ENCODE data around the gene MCTP1.

MCTP1 gene

DNA sequence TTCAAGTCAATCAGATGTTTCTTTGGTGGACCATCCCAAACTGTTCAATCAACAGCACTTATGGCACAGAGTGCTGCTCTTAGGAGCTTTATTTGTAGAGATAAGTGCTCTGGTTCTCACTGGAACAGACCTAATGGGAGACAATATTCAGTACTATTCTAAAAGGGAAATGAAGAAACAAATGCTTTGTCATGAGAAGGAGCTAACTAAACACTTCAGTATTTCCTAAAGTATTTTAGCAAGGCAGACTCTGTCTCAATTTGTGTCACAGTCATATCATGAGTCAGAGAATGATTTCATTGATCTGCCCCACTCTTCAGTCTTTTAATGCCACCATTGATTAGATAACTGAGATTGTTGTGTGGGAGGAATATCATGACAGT, 491.1 kb downstream of the MCTP1 start:
- no peak for FAIRE-seq

DNA sequence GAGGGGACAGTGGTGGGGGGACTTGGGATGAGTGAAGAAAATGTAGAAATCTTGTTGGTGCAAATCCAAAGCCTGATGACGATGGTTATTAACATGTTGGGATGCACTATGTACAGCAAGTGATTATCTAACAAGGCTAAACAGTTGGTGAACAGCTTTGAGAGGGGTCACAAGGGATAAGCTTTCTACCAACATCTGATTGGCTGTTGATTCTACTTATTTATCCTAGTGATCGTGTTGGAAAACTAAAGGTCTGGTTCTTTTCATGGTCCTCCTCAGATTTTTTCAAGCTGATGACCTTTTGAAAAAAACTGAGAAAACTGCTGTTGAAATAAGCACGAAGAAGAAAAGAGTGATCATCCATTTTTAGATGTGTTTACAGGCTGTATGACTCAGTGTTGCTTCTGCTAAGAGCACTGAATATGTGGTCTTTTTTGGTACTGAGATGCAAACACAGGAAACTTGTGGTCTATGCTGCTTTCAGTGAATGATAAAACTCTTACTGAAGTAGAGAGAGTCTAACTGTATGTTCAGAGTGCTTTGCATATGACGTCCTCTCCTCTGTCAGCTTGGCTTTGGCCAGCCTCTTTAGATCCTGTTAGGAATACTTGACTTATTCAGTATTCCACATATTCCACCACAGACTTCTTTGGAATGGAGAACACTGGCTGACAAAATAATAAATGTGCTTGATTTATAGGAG, 491.6 kb downstream of the MCTP1 start:
- no peak for FAIRE-seq

DNA sequence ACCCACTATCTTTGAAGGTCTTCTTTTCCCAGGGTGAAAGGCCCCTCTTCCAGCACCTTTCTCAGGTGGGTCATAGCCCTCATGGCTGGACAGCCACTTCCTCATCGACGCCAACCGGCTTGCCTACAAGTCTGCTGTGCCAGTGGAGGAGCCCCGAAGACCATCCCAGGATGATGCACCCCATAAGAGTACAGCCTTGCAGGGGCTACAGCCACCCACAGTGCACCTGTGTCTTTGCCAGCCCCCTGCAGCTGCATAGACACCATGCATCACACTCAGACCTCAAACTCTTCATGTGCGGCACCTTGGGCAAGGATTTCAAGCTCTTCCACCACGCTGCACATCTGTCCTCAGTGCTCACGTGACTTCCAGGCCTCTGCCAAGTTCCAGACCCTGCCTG, 493.1 kb downstream of the MCTP1 start:
- no peak for FAIRE-seq

DNA sequence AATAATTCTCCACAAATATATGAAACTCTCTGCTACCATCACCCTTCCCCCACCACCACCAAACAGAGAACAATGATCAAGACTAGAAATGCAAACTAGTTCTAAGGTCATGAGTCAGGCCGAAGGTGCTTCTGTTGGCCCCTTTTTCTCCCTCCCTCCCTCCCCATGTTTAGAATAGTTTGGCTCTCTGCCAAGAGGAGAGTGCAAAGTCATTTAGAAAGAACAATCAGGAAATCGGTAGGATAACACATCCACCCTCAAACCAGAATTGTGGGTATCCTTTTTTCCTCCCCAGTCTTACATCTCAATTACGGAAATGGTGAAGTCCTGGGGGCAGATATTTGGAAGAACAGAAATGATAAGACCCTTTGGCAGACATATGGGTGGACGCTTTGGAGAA, 496.4 kb downstream of the MCTP1 start:
- no peak for FAIRE-seq

DNA sequence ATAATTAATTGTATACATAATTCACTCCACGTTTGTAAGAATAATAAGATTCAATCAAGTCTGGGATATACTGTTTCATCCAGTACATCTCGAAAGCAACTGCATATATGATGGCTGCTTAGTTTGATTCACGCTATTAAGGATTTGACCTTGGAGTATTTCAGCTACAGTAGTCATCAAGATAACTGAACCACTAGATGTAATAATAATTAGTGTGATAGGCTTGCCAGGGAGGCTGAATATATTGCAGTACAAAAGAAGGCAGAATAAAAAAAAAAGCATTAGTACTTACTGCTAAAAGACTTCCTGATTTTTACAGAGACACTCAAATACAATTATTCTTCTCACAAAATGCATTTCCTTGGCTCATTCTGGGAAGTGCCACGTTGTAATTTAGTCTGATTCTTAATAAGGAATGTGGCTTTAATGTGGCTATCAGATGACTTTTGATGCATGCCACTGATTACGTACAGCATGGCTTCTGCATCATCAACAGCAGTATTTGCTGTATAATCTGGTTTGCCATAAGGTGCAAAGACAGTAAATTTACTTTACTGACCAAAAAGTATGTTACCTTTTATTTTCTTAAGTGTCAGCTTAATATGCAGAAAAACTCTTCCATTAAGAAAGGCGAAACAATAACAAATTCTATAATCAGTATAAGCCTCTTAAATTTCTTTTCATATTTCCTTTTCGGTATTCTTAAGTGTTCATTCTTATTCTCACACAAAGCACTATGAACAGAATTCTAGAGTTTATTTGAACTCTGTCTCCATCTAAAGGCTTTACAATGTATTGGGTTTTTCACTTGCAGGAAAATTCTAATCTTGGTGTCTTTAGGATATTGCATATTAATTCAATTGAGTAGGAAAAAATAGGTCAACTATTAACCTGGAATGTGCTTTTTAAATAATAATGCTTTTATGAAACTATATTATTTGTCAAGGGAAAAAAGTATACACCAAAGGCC, 500.1 kb downstream of the MCTP1 start:
- FAIRE-seq = peak; percentile 82

DNA sequence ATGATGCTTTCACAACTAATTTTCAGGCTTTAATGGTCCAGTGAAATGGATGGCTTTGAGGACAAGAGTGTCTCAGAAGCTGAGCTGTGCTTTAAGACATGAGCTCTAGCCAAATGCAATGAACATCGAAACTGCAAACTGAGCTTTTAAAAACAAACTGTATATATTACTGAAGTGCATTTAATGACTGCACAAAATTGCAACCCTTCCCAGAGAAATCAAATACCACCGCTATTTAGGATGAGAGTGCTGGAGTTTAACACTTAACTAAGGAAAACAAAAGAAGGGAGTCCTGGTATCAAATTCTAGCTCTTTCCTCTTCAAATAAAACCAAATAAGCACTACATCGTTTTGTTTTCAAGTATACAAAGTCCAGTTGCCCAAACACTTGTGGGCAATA, 502.5 kb downstream of the MCTP1 start:
- no peak for FAIRE-seq

DNA sequence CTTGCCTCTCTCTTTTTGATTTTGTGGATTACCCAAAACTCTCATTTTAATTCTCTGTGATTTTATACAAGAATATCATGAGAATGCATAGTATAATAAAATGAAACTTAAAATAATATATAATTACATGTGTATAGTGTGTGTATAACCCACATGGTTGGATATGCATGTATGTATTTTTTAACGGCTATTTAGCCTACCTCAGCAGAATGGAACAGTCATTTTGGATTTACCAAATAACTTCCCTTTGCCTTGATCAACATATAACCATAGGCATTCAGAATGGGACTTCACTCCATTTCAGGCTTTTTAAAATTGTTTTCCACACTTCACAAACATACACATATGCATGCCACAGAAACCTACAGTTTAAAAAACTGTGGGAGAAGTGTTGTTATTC, 505.2 kb downstream of the MCTP1 start:
- no peak for FAIRE-seq

DNA sequence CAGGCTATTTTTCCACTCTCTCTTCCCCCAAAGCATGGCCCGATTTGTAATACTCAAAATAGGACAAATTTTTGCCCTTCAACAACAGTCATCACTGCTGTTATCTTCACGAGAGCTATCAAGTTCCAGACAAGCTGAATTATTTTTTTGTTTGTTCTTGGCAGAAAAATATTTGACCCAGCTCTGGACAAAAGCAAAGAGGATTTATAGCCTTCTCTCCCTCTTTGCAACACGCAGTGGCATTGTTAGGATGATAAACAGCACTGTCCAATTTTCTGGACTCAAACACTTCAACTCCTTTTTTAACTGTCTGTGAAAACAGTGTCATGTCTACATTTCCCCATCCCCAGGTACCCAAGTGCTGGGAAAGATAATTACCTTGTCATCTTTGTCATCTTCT, 506.2 kb downstream of the MCTP1 start:
- FAIRE-seq = no peak

DNA sequence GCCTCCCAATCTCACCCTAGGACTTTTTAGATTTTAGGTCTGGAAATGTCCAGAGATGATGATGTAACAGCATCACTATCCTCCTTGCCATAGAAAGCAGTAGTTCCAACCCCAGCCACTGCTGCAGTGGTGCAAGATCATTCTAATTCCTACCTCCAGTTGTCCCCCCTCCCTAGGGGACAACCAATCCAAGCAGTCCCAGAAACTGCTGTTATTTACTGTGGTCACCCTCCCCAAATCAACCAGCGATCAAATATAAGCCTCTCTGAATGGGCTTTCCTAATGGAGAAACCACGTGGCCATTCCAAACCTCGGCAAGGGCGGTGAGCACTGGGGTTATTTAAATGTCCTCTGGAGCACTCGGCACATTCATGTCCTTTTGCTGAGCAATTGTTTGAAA, 506.6 kb downstream of the MCTP1 start:
- no peak for FAIRE-seq

DNA sequence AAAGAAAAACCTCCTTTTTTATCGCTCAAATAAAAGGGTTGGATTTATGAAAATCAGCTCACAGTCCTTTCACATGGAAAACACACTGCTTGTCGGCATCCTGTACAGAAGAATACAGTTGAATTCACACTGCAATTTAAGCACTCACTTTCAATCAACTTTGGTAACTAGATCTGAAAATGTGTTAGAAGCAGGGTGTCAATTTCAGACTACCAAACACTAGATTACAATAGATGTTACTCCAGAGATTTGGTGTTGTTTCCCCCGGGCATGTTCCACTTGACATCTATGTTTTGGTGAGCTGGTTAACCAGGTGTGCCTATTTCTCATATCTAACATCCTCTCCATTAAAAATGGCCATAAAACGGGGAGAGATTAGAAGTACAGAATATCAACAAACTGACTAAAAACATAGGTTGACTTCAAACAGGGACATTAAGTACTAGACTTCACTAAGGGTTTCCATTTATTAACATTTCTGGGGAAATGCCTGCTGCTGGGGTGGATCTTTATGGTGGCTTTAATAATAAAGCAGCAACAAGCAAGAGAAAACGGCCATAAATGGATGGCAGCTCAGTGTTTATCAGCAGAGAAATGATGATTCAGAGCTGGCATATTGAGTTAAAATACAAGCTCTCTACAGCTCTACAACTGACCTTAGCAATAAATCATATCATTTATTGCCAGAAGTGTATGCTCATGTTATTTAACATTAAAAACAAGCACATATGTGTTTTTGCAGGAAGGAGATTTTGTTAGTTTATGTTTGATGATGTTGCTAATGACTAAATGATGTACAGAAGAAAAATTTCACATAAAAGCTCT, 507.6 kb downstream of the MCTP1 start:
- no peak for FAIRE-seq

DNA sequence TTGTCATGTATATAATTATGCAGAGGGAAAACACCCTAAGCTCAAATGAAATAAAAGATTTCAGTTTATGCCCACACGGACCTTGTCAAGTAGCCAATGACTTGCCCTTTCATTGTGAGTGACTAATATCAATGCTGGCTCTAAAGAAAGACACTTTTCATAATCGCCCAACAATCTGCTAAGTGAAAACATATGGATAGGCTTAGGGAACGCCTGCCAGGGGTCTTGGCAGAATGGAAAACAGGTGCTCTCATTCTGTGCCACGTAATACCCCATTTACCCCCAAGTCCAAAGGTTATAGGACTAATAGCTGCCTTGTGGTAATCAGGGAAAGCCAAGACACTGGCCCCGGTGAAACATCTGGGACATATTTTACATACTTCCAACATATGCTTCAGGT, 508.7 kb downstream of the MCTP1 start:
- FAIRE-seq = no peak

DNA sequence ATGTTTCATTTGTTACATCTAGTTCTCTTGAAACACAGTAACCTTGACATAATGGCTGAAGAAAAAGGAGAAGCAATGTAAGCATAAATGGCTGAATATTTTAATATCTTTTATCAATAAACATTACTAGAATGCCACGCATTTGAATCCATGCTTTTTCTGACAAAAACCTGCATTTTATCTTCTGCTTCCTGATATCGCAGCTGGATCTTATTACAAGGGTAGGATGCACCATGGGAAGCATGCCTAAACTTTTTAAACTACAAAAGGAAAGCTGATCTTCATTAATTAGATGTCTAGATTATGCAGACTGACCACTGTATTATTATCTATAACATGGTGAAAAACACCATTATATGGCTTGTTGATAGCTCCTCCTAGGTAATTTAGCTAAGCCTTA, 509.8 kb downstream of the MCTP1 start:
- no peak for FAIRE-seq

DNA sequence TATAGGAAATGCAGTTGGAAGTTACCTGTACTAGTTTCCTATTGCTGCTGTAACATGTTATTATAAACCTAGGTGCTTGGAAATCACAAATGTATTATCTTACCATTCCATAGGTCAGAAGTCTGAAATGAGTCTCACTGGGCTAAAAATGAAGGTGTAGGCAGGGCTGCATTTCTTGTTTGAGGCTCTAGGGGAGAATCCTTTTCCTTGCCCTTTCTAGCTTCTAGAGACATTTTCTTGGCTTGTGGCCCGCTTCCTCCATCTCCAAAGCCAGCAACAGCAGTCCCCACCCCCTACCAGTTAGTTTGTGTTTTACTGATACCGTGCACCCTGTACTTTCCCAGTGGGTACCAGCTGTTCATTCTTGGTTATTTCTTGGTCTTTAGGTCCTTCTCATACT, 513.2 kb downstream of the MCTP1 start:
- no peak for FAIRE-seq

DNA sequence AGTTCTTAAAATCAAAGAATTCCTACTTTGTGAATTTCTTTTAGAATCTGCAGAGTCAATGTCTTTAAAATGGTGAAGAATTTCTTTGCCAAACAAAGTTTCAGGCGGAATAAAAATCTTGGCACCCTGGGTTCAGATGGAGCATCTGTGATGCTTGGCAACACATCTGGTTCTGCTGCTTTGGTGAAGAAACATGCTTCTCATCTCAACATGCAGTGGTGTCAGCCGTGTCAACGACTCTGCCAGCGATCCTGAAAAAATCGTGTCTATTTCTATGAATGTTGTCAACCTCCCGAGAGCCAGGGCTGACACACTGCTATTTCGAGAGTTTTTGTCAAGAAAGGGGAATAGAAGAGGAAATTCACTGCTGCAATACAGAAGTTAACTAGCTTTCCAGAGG, 514.9 kb downstream of the MCTP1 start:
- no peak for FAIRE-seq

DNA sequence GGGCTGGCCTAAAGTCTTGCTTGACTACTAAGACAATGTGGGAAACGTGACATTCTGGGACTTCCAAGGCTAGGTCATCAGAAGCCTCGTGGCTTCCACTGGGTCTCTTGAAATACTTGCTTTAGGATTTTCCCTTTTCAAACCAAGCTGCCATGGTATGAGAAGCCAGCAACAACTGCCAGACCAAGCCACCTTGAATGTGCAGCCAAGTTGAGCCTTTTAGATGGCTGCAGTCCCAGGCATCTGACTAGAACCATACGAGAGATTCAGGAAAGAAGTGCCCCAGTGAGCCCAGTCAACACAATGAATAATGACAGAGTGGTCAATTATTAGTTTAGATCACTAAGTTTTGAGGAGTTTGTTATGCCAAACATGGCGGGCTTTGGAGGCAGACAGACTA, 523.1 kb downstream of the MCTP1 start:
- no peak for FAIRE-seq

DNA sequence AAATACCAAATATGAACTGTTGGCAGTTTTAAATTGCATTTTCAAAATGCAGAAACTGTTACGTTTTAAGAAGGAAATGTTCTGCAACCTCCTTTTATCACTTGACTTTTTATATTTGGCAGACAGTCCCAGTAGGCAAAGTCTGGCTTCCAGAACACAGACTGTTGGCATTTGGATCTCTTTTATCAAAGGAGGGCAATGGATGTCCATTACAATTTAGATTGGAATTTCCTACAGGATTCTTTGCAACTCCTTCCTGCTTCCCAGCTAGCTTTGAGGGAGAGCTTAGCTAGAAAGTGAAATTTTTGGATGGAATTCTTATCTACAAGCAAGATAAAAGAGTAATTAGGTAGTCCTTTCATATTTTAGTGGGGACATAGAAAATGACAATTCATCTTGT, 523.8 kb downstream of the MCTP1 start:
- no peak for FAIRE-seq

DNA sequence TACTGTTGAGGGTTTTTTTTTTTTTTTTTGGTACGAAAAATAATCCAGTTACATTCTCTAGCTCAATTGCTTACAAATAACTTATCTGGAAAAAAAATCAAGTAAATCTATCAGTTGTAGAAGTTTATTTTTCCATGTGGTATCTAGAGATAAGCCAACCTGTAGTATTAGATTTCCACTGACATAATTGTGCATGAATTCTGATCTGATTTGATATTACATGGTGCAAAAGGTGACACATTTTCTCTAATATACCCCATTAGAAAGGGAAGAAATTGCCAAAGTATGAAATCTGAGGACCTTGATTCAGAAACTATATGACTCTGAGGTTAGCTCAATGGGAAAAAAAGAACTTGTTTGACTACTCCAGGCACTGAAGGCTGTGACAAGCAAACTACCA, 524.9 kb downstream of the MCTP1 start:
- FAIRE-seq = no peak

DNA sequence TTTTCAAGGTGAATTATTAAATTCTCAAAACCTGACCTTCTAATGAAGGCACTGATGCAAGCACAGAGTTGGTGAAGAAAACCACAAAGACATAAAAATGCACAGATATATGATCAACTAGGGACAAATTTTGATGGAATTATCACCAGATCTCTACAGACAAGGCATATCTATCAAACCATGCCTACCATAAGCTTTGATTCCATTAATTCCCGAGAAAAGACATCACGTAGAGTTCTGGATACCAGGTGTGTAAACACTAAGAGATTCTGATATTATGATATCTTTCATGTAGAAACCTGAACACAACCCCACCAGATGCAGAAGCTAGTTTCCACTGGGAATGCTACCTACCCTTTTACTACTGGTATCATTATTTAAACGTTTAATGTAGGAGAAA, 525.9 kb downstream of the MCTP1 start:
- no peak for FAIRE-seq

DNA sequence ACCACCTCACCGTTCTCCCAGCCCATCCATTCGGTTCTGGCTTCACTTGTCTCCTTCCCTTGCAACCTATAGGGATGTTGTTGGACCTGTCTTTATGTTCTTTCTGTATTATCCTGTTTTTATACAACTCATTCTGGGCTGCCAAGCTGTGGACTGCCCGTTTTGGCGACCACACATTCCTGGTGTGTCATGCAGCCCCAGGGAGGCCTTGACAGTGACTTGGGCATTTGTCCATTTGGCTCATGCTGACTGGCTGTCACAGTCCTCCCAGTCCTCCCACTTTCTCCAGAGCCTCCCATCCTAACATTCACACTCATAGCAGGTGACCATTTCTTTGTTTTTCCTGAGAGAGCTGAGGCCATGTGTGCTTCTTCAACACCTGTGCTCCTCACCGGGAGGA, 530.1 kb downstream of the MCTP1 start:
- FAIRE-seq = no peak

DNA sequence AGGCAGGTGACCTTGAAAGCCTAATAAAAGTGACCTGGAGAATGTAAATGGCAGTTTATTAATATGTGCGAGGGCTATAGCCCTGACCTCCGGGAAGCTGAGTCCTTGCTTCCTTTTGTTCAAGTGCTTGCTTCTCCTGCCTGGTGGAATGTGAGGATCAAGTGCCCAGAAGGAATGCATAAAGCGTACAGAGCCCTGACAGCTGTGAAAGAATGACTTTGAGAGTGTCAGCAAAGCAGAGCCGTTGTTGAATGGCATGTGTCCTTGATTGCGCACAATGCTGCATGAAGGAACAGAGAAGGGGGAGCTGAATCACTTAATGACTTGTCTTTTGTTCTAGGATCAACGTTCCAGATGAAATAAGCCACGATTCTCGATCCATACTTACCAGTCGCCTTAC, 533.4 kb downstream of the MCTP1 start:
- FAIRE-seq = no peak

DNA sequence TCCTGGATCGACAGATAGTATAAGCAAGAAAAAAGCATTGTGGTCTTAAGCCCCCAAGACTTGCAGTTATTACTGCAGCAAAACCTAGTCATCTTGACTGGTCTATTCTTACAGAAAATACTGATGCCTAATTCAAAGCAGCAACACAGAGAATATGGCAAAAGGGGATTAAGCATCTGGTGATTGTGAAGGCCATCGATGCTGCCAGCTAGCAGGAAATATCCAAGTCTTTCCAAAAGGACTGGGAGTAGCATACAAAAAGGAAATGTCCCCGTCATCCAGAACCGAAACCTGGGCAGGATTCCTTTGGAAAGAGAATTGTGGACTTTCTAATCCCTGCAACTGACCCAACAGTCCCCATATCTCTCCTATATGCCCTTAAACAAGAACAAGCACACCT, 534.2 kb downstream of the MCTP1 start:
- FAIRE-seq = no peak

DNA sequence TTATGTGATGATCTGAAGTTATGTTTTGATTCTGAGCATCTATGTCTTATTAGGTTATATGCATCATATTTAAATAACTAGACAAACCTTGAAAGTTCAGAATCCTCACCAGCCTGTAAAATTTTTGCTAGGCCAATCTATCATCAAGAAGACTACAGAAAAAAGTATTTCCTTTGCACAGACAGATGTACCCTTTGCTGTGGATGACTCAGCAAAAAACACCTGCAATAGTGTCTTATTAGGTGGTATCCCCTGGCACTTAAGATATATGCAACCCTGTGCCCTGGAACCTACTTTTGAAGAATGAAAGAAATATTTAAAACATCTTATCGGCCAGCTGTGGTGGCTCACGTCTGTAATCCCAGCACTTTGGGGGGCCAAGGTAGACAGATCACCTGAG, 535.9 kb downstream of the MCTP1 start:
- FAIRE-seq = no peak

DNA sequence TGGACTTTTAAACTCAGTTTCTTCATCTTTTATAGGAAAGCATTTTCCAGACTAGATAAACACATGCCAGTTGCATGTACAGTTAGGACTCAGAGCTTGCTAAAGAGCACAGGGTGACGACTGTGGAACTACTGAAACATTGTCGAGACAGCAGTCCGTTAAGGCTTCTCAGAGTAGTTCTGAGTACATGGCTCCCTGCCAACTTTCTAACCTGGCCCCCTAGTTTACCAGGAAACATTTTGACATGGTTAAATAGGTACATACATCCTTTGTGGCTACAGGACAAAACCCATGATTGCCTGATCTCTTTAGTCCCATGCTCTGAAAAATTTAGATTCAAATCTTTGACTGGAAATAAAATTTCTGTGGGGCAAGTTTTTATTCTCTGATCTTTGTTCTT, 536.7 kb downstream of the MCTP1 start:
- no peak for FAIRE-seq

DNA sequence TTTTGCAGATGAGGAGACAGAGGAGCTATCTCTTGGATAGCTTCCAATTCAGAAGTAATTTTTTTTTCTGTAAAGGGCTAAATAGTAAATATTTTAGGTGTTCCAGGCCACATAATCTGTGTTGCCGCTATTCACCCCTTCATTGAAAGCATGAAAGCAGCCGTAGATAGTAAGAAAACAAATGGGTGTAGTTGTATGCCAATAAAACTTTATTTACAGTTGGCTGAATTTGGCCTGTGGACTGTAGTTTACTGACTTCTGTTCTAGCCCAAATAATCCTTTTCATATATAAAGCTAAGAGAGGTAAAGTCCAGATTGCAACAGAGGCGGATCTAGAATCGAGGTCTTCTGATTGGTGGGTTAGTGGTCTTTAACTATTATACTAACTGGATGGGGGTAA, 537.5 kb downstream of the MCTP1 start:
- no peak for FAIRE-seq

Data from A204.1 (cell line).